Trophoblast cell (in vitro differentiated cells and primary cell): ENCODE data around the gene RAPGEF2.

Experiments used
- DNase-seq, 2 donors: peaks; one replicate each; pipeline ENCODE4 v3.0.0-alpha.2; 2016
- H2AFZ ChIP-seq: 2 replicates; pipeline ENCODE4 v1.6.1; 2013; ENCODE audit warnings: low read length, moderate library complexity, mild to moderate bottlenecking; ENCODE audit not compliant: insufficient read depth, poor library complexity
- H2AK5ac ChIP-seq: 2 replicates; pipeline ENCODE4 v1.6.1; 2013; ENCODE audit warnings: mild to moderate bottlenecking, low read length
- H2BK120ac ChIP-seq: 2 replicates; pipeline ENCODE4 v1.6.1; 2013; ENCODE audit warnings: low read length, mild to moderate bottlenecking, moderate library complexity; ENCODE audit not compliant: insufficient read depth, poor library complexity
- H2BK12ac ChIP-seq: 2 replicates; pipeline ENCODE4 v1.6.1; 2013; ENCODE audit warnings: mild to moderate bottlenecking, low read length, moderate library complexity
- H2BK5ac ChIP-seq: 2 replicates; pipeline ENCODE4 v1.6.1; 2013; ENCODE audit warnings: low read length, low read depth, moderate library complexity, mild to moderate bottlenecking; ENCODE audit not compliant: poor library complexity
- H3K14ac ChIP-seq: 2 replicates; pipeline ENCODE4 v1.6.1; 2013; ENCODE audit warnings: mild to moderate bottlenecking, low read length
- H3K18ac ChIP-seq: 2 replicates; pipeline ENCODE4 v1.6.1; 2013; ENCODE audit warnings: mild to moderate bottlenecking, low read length
- H3K23ac ChIP-seq: 2 replicates; pipeline ENCODE4 v1.6.1; 2013; ENCODE audit warnings: low read length
- H3K27ac ChIP-seq: 2 replicates; pipeline ENCODE4 v1.5.1; 2013; ENCODE audit warnings: low read depth, mild to moderate bottlenecking, inconsistent platforms, low read length, moderate library complexity
- H3K27me3 ChIP-seq: 2 replicates; pipeline ENCODE4 v1.6.1; 2013; ENCODE audit warnings: inconsistent platforms, mild to moderate bottlenecking, low read length, moderate library complexity; ENCODE audit not compliant: insufficient read depth
- H3K36me3 ChIP-seq, 2 experiments: 1 replicate in 1 of 2; 2 replicates in 1 of 2; pipeline ENCODE4 v1.6.1; 2013; ENCODE audit warnings: low read length in 2 of 2, mild to moderate bottlenecking in 2 of 2, moderate library complexity in 1 of 2; ENCODE audit not compliant: insufficient read depth in 2 of 2, control insufficient read depth in 1 of 2
- H3K4ac ChIP-seq: 2 replicates; pipeline ENCODE4 v1.6.1; 2013; ENCODE audit warnings: low read depth, mild to moderate bottlenecking, low read length, moderate library complexity
- H3K4me1 ChIP-seq, 2 experiments: 1 replicate in 1 of 2; 2 replicates in 1 of 2; pipeline ENCODE4 v1.6.1; 2013; ENCODE audit warnings: low read length in 2 of 2, mild to moderate bottlenecking in 2 of 2, moderate library complexity in 1 of 2; ENCODE audit not compliant: insufficient read depth in 2 of 2, control insufficient read depth in 1 of 2
- H3K4me2 ChIP-seq: 2 replicates; pipeline ENCODE4 v1.6.1; 2013; ENCODE audit warnings: inconsistent platforms, mild to moderate bottlenecking, low read length, moderate library complexity
- H3K4me3 ChIP-seq: 2 replicates; pipeline ENCODE4 v1.5.1; 2013; ENCODE audit warnings: mild to moderate bottlenecking, low read depth, low read length, inconsistent platforms
- H3K79me1 ChIP-seq: one replicate; pipeline ENCODE4 v1.6.1; 2013; ENCODE audit warnings: low read length
- H3K79me2 ChIP-seq: 2 replicates; pipeline ENCODE4 v1.6.1; 2013; ENCODE audit warnings: low read length, mild to moderate bottlenecking; ENCODE audit not compliant: control insufficient read depth, insufficient read depth, poor library complexity
- H3K9ac ChIP-seq: 2 replicates; pipeline ENCODE4 v1.6.1; 2013; ENCODE audit warnings: mild to moderate bottlenecking, low read length
- H3K9me3 ChIP-seq: 2 replicates; pipeline ENCODE4 v1.6.1; 2013; ENCODE audit warnings: low read depth, mild to moderate bottlenecking, control low read depth, inconsistent platforms, low read length; ENCODE audit not compliant: insufficient read depth
- H4K12ac ChIP-seq: 2 replicates; pipeline ENCODE4 v1.6.1; 2013; ENCODE audit warnings: low read depth, mild to moderate bottlenecking, low read length, moderate library complexity
- H4K8ac ChIP-seq: 2 replicates; pipeline ENCODE4 v1.6.1; 2013; ENCODE audit warnings: low read depth, mild to moderate bottlenecking, low read length, moderate library complexity
- H4K91ac ChIP-seq: one replicate; pipeline ENCODE4 v1.6.1; 2013; ENCODE audit warnings: low read depth, mild to moderate bottlenecking, low read length, moderate library complexity
- WGBS: extraction: QIAGEN DNeasy Blood & Tissue Kit; methylation state at CpG from one replicate; pipeline ENCODE4 v1.1.7; 2013; ENCODE audit warnings: missing lambda C conversion rate; ENCODE audit not compliant: insufficient read length, insufficient coverage; ENCODE audit errors: extremely low coverage; 5-methylcytosine and 5-hydroxymethylcytosine counted together

RAPGEF2 gene

DNA sequence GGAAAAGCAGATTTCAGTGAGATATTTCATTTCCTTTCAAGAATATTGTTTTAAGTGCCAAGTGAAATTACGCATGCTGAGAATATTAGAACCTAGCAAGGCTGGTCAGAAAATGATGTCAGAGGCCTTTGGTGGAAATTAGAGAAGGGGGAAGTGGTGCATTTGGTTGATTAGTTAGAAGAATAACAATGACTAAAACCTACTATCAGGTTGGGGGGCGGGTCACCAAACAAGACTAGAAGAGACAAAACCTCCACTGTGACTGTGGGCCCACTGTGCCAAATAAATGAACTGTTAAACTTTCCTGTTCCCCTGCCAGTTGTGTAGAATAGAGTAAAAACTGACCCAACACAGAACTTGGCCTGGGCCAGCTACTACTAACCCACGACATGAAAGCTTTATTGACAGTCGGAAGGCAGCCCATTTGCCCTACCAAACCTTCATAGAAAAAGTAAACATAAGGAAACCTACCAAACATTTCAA, 2.9 kb downstream of the RAPGEF2 start:
- H2AFZ ChIP-seq = no peak overlapping the region
- whole genome bisulfite sequencing = no CpG with 5 or more reads among the region's 4 CpGs
- H4K8ac ChIP-seq = no peak overlapping the region
- peak overlapping the region; percentile 67 for H3K4me2 ChIP-seq
- H3K36me3 ChIP-seq = no peaks in the 10 kb centered on the region
- H3K27ac ChIP-seq = no peak overlapping the region
- H4K12ac ChIP-seq = no peak overlapping the region
- H3K79me2 ChIP-seq = peaks cover 18% of the 10 kb centered on the region
- peaks cover 17% of the 10 kb centered on the region for H3K79me1 ChIP-seq
- H3K9ac ChIP-seq = no peak overlapping the region
- H3K14ac ChIP-seq = no peak overlapping the region
- H2BK12ac ChIP-seq = no peak overlapping the region
- no peak overlapping the region for H2BK120ac ChIP-seq
- no peak overlapping the region for H4K91ac ChIP-seq
- no peaks in the 10 kb centered on the region for H3K27me3 ChIP-seq
- peak overlapping the region; percentile 31 for H3K4ac ChIP-seq
- no peak overlapping the region for H3K23ac ChIP-seq
- H2AK5ac ChIP-seq = no peak overlapping the region
- peak in 1 of 2 donors; percentile 41 for DNase-seq
- no peak overlapping the region for H3K18ac ChIP-seq
- H3K9me3 ChIP-seq = no peaks in the 10 kb centered on the region
- peaks cover 5 to 10% of the 10 kb centered on the region in 2 experiments for H3K4me1 ChIP-seq
- H2BK5ac ChIP-seq = no peak overlapping the region
- no peak overlapping the region for H3K4me3 ChIP-seq

- H3K4me1 ChIP-seq = peaks cover 5 to 10% of the 10 kb centered on the region in 2 experiments
- H3K14ac ChIP-seq = no peak overlapping the region
- no peak overlapping the region for H4K12ac ChIP-seq
- no peak overlapping the region for H3K18ac ChIP-seq
- WGBS = no CpG with 5 or more reads among the region's 4 CpGs
- H3K36me3 ChIP-seq = no peaks in the 10 kb centered on the region
- no peak overlapping the region for H3K4me2 ChIP-seq
- H3K79me1 ChIP-seq = peaks cover 17% of the 10 kb centered on the region
- H2AK5ac ChIP-seq = no peak overlapping the region
- no peak overlapping the region for H2BK120ac ChIP-seq
- no peak overlapping the region for H3K23ac ChIP-seq
- H3K79me2 ChIP-seq = peaks cover 18% of the 10 kb centered on the region
- no peak overlapping the region for H3K9ac ChIP-seq
- DNase-seq = no peak
- H3K27me3 ChIP-seq = no peaks in the 10 kb centered on the region
- no peak overlapping the region for H2AFZ ChIP-seq
- no peak overlapping the region for H2BK12ac ChIP-seq
- H3K27ac ChIP-seq = no peak overlapping the region
- no peaks in the 10 kb centered on the region for H3K9me3 ChIP-seq
- H2BK5ac ChIP-seq = no peak overlapping the region
- H3K4ac ChIP-seq = no peak overlapping the region
- H4K8ac ChIP-seq = no peak overlapping the region
- H3K4me3 ChIP-seq = no peak overlapping the region
- no peak overlapping the region for H4K91ac ChIP-seq
These were observed 3.8 kb downstream of the RAPGEF2 start for GRCh38 chr4:159106636-159107035.

- Histone ChIP-seq H3K36me3 (no peaks in the 10 kb centered on the region), H4K8ac (no peak overlapping the region), H3K4me1 (peaks cover 3 to 6% of the 10 kb centered on the region in 2 experiments), H3K27me3 (no peaks in the 10 kb centered on the region), H2AFZ (no peak overlapping the region), H3K18ac (no peak overlapping the region), H2BK120ac (no peak overlapping the region), H4K91ac (no peak overlapping the region), H2AK5ac (no peak overlapping the region), H3K79me1 (peaks cover 16% of the 10 kb centered on the region), H3K79me2 (peaks cover 18% of the 10 kb centered on the region), H3K9ac (no peak overlapping the region), H3K4me3 (no peak overlapping the region), H3K23ac (no peak overlapping the region), H3K4ac (no peak overlapping the region), H4K12ac (no peak overlapping the region), H2BK5ac (no peak overlapping the region), H3K9me3 (no peaks in the 10 kb centered on the region), H3K4me2 (no peak overlapping the region), H3K27ac (no peak overlapping the region), H3K14ac (no peak overlapping the region), H2BK12ac (no peak overlapping the region)
- DNase-seq = no peak
- no CpG with 5 or more reads among the region's 2 CpGs for WGBS
These were observed 4.5 kb downstream of the RAPGEF2 start for GRCh38 chr4:159107203-159107925.

DNA sequence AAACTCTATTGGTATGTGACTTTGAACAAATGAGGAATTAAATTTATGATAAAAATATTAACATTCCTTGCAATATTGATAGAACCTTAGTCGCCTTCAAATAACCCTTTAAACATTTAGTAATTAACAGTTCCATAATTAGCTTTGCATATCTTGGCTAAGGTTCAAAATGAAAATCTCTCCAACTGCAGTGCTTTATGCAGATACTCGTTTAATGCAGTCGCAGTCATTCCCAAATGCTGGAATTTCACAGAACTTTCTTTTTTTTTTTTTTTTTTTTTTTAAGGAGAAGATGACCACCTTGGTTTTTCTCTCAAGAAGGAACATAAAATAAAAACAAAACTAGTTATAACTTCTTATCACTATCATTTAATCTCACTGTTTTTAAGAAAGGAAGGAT, 5.2 kb downstream of the RAPGEF2 start:
- Histone ChIP-seq H4K12ac (no peak overlapping the region), H3K79me1 (peaks cover 12% of the 10 kb centered on the region), H3K36me3 (no peaks in the 10 kb centered on the region), H3K18ac (no peak overlapping the region), H2BK120ac (no peak overlapping the region), H4K91ac (no peak overlapping the region), H2AFZ (no peak overlapping the region), H3K9ac (no peak overlapping the region), H3K79me2 (peaks cover 18% of the 10 kb centered on the region), H3K14ac (no peak overlapping the region), H3K27me3 (no peaks in the 10 kb centered on the region), H2AK5ac (no peak overlapping the region), H2BK12ac (no peak overlapping the region), H3K4me1 (peaks cover 3 to 6% of the 10 kb centered on the region in 2 experiments), H4K8ac (no peak overlapping the region), H3K4ac (no peak overlapping the region), H3K9me3 (no peaks in the 10 kb centered on the region), H3K23ac (no peak overlapping the region), H3K27ac (no peak overlapping the region), H3K4me3 (no peak overlapping the region), H3K4me2 (no peak overlapping the region), H2BK5ac (no peak overlapping the region)
- no peak for DNase-seq
- no CpG with 5 or more reads among the region's 3 CpGs for WGBS
